ENCODE measurements around the gene DPP6.
"Not testable (repeated sequence)": the region's sequence is repeated elsewhere in the genome, so short reads cannot be mapped to it uniquely, and the experiment has no call there.

DPP6 gene

GRCh38 chr7:154633641-154634040 is 581.4 kb downstream of the DPP6 start:
- DNase-seq: no peak

- DNase-seq: no peak
Measured at GRCh38 chr7:154638286-154638685, 586.1 kb downstream of the DPP6 start.

GRCh38 chr7:154640266-154640865 is 588.2 kb downstream of the DPP6 start:
- no peak for DNase-seq

- DNase-seq: no peak
Measured at GRCh38 chr7:154640917-154641316, 588.7 kb downstream of the DPP6 start.

GRCh38 chr7:154644366-154644765 is 592.2 kb downstream of the DPP6 start:
- no peak for DNase-seq

- DNase-seq: no peak
Measured at GRCh38 chr7:154646126-154647013, 594.2 kb downstream of the DPP6 start.

GRCh38 chr7:154647625-154648024 is 595.4 kb downstream of the DPP6 start:
- DNase-seq: no peak

- no peak for DNase-seq
Measured at GRCh38 chr7:154649015-154649414, 596.8 kb downstream of the DPP6 start.

- no peak for DNase-seq
Measured at GRCh38 chr7:154649434-154649833, 597.2 kb downstream of the DPP6 start.

GRCh38 chr7:154650275-154650674 is 598.1 kb downstream of the DPP6 start:
- no peak for DNase-seq

GRCh38 chr7:154651501-154651900 is 599.3 kb downstream of the DPP6 start:
- DNase-seq: no peak

GRCh38 chr7:154652564-154652963 is 600.4 kb downstream of the DPP6 start:
- DNase-seq: no peak

- DNase-seq: no peak
Measured at GRCh38 chr7:154653281-154653680, 601.1 kb downstream of the DPP6 start.

GRCh38 chr7:154656618-154657017 is 604.4 kb downstream of the DPP6 start:
- DNase-seq: no peak

- no peak for DNase-seq
Measured at GRCh38 chr7:154666768-154667167, 614.6 kb downstream of the DPP6 start.

- no peak for DNase-seq
Measured at GRCh38 chr7:154672659-154673415, 620.6 kb downstream of the DPP6 start.

GRCh38 chr7:154674191-154674590 is 622.0 kb downstream of the DPP6 start:
- no peak for DNase-seq

GRCh38 chr7:154675560-154675959 is 623.4 kb downstream of the DPP6 start:
- DNase-seq: no peak

- DNase-seq: not testable (repeated sequence)
Measured at GRCh38 chr7:154676033-154676421, 623.8 kb downstream of the DPP6 start.

- DNase-seq: no peak
Measured at GRCh38 chr7:154676422-154677073, 624.4 kb downstream of the DPP6 start.

- no peak for DNase-seq
Measured at GRCh38 chr7:154677454-154677853, 625.3 kb downstream of the DPP6 start.

- not testable (repeated sequence) for DNase-seq
Measured at GRCh38 chr7:154678001-154678550, 625.9 kb downstream of the DPP6 start.

Measured in activated gamma-delta T cell treated with Interleukin-2 at 50 U/mL for 16 hours (primary cell).